K562 (cell line): ENCODE results near the gene ATF5. TPM values are rescaled to one million over a fixed set of nuclear protein-coding genes. Genes with fewer than 3 reads are reported as not detected.

Source experiments
- ARID3B ChIP-seq: fragments of 250-450 bp; sonication (Bioruptor Pico); IDR thresholded peaks from 2 replicates; pipeline ENCODE4 v1.4.0; 2020; ENCODE audit warnings: borderline replicate concordance
- ATF4 ChIP-seq: fragments of 450-650 bp; formaldehyde crosslinking; IDR thresholded peaks from 2 replicates; pipeline ENCODE4 v1.4.0; 2022; ENCODE audit warnings: mild to moderate bottlenecking, moderate library complexity
- BCOR ChIP-seq: fragments of 450-650 bp; IDR thresholded peaks from 2 replicates; pipeline ENCODE4 v1.6.1; 2016
- GATAD2B ChIP-seq: fragments of 450-650 bp; IDR thresholded peaks from 2 replicates; pipeline ENCODE4 v1.6.1; 2017; ENCODE audit warnings: mild to moderate bottlenecking, borderline replicate concordance
- MEF2D ChIP-seq: conservative IDR thresholded peaks from 2 replicates; pipeline ENCODE4 v1.6.1; 2016; ENCODE audit warnings: low read depth, missing genetic modification characterization, missing compliant biosample characterization
- NFRKB ChIP-seq: fragments of 450-650 bp; IDR thresholded peaks from 2 replicates; pipeline ENCODE4 v1.6.1; 2016; ENCODE audit warnings: low read depth
- NFXL1 ChIP-seq: fragments of 450-650 bp; formaldehyde crosslinking; IDR thresholded peaks from 2 replicates; pipeline ENCODE4 v1.4.0; 2021; ENCODE audit warnings: mild to moderate bottlenecking
- RBM22 ChIP-seq: fragments of 200-400 bp; formaldehyde crosslinking; IDR thresholded peaks from 2 replicates; pipeline ENCODE4 v1.6.1; 2018; ENCODE audit warnings: low read length, low read depth; ENCODE audit not compliant: poor library complexity, severe bottlenecking
- SMAD4 ChIP-seq: fragments of 250-450 bp; sonication (Bioruptor Pico); conservative IDR thresholded peaks from 2 replicates; pipeline ENCODE4 v1.8.0; 2021; ENCODE audit warnings: inconsistent platforms, mild to moderate bottlenecking, moderate library complexity
- SNAPC5 ChIP-seq: fragments of 250-450 bp; sonication (Bioruptor Pico); IDR thresholded peaks from 2 replicates; pipeline ENCODE4 v1.8.0; 2021; ENCODE audit warnings: moderate library complexity, mild to moderate bottlenecking, inconsistent platforms
- SPI1 ChIP-seq: IDR thresholded peaks from 2 replicates; pipeline ENCODE4 v1.6.1; 2011; ENCODE audit warnings: low read depth, low read length, control low read depth, borderline replicate concordance
- SRF ChIP-seq, 2 experiments: fragments of 250-450, 450-650 bp in 1 of 2; sonication (Bioruptor Pico) in 1 of 2; sonication (generic) in 1 of 2; formaldehyde crosslinking; IDR thresholded peaks; 2 replicates each; pipeline versions ENCODE4 v1.5.0 to v1.5.1; 2020 to 2022; ENCODE audit warnings: mild to moderate bottlenecking in 1 of 2, missing genetic modification reagents in 1 of 2
- TEAD4 ChIP-seq, 2 experiments: sonication (generic) in 1 of 2; formaldehyde crosslinking in 1 of 2; IDR thresholded peaks; 2 replicates each; pipeline versions ENCODE4 v1.6.1 to v1.8.0; 2012 to 2022; ENCODE audit warnings: borderline replicate concordance in 1 of 2, inconsistent platforms in 1 of 2, low read length in 1 of 2, mild to moderate bottlenecking in 1 of 2, missing genetic modification reagents in 1 of 2
- THRA ChIP-seq: fragments of 450-650 bp; IDR thresholded peaks from 2 replicates; pipeline ENCODE4 v1.6.1; 2017; ENCODE audit warnings: mild to moderate bottlenecking, moderate library complexity
- THRB ChIP-seq: fragments of 450-650 bp; formaldehyde crosslinking; conservative IDR thresholded peaks from 2 replicates; pipeline ENCODE4 v1.4.0; 2022; ENCODE audit warnings: mild to moderate bottlenecking, missing genetic modification characterization
- ZBTB9 ChIP-seq: fragments of 450-650 bp; formaldehyde crosslinking; IDR thresholded peaks from 2 replicates; pipeline ENCODE4 v1.4.0; 2020; ENCODE audit warnings: mild to moderate bottlenecking, moderate library complexity
- ZNF197 ChIP-seq: fragments of 200-800 bp; sonication (Bioruptor generic); IDR thresholded peaks from 2 replicates; pipeline ENCODE4 v1.6.1; 2016; ENCODE audit warnings: low read depth, missing genetic modification characterization, missing compliant biosample characterization
- ZSCAN29 ChIP-seq: fragments of 450-650 bp; IDR thresholded peaks from 2 replicates; pipeline ENCODE4 v1.6.1; 2017
- polyA plus RNA-seq, 8 experiments: library from polyadenylated mRNA; depleted of rRNA in 4 of 8; stranded (reverse) in 5 of 8; unstranded in 3 of 8; fragments of >200 nt; fragmentation: Nextera tagmentation in 2 of 8; fragmentation: Illumina TruSeq in 1 of 8; extraction: Ambion mirVana in 2 of 8; extraction: Trizol in 1 of 8; gene quantifications; 2 replicates each; pipeline versions ENCODE4 v1.2.1 to v1.2.3, GENCODE V29; 2011 to 2014; ENCODE audit warnings: inconsistent platforms in 1 of 8, missing spikeins in 1 of 8
- total RNA-seq, 7 experiments: library from RNA; depleted of rRNA in 6 of 7; stranded (reverse); fragments of >200 nt in 6 of 7; fragmentation: Illumina TruSeq in 2 of 7; extraction: Trizol in 2 of 7; gene quantifications; 2 replicates each; pipeline versions ENCODE4 v1.2.1 to v1.2.3, GENCODE V29; 2011 to 2021; ENCODE audit warnings: low replicate concordance in 1 of 7

The ATF5 gene
- total and polyA plus RNA-seq, 9 of the 15 experiments (the other 6 are each of a cell fraction or from before 2014, with no cell fraction given): 3.0 to 57.6 (median 11.1) TPM

- TF ChIP-seq ZBTB9 (CRISPR knock-in tag): peak; percentile 90
- no peak for TF ChIP-seq ARID3B (CRISPR knock-in tag)
- TF ChIP-seq SMAD4 (CRISPR knock-in tag): 0 out of 2 replicates have a peak, but pooled peaks have one; percentile 20
- TF ChIP-seq TEAD4 (IDR thresholded peaks at IDR 0.05; ENCODE audit: low read length): no peak
- no peak for TF ChIP-seq TEAD4 (CRISPR knock-in tag; IDR thresholded peaks at IDR 0.05; ENCODE audit: borderline replicate concordance)
- TF ChIP-seq ZSCAN29: no peak
- 0 out of 2 replicates have a peak, but pooled peaks have one; percentile 33 for TF ChIP-seq NFXL1 (CRISPR knock-in tag)
- no peak for TF ChIP-seq SPI1
- no peak for TF ChIP-seq ZNF197
- TF ChIP-seq RBM22: no peak
- no peak for TF ChIP-seq THRB (CRISPR knock-in tag)
- TF ChIP-seq SRF (CRISPR knock-in tag; IDR thresholded peaks at IDR 0.05): peak in 1 of 2 experiments; percentile 14; a peak in 1 of 4 replicates
- peak; percentile 38; the same call in 1 of the 2 replicates for TF ChIP-seq NFRKB
- no peak for TF ChIP-seq SNAPC5 (CRISPR knock-in tag)
- no peak for TF ChIP-seq MEF2D (tag)
- TF ChIP-seq BCOR: peak; percentile 33; the same call in 1 of the 2 replicates
- no peak for TF ChIP-seq GATAD2B
- TF ChIP-seq THRA: no peak
- TF ChIP-seq ATF4: peak; percentile 54; the same call in 1 of the 2 replicates
- TF ChIP-seq, all 486 proteins: peak for 30
Observed at GRCh38 chr19:49927526-49928264, 1.3 kb upstream of the ATF5 start (continued).
